T-helper 17 cell (primary cell): ENCODE data around the gene BPIFB2. TPM values are rescaled to one million over a fixed set of nuclear protein-coding genes. Genes with fewer than 3 reads are reported as not detected.
A peak's percentile ranks its signal among the peaks of the same experiment; 100 is the strongest.

Experiments
- ATAC-seq: fragments of 150-1000 bp; cut with Tn5 transposase; 2 replicates; pipeline ENCODE4 v1.10.0; 2021; ENCODE audit warnings: mild to moderate bottlenecking, moderate library complexity
- DNase-seq, 3 donors: peaks; one replicate each; pipeline versions ENCODE4 v3.0.0 to v3.0.0-alpha.2; 2020 to 2021
- H3K9me3 ChIP-seq: one replicate; pipeline ENCODE4 v1.7.0; 2013; ENCODE audit warnings: low read length, mild to moderate bottlenecking; ENCODE audit not compliant: control insufficient read depth, poor library complexity, severe bottlenecking
- H3K27ac Mint-ChIP-seq: one replicate; pipeline ENCODE4 v1.8.0; 2022; ENCODE audit warnings: mild to moderate bottlenecking, moderate library complexity, mixed read lengths
- H3K27me3 Mint-ChIP-seq: one replicate; pipeline ENCODE4 v1.8.0; 2022; ENCODE audit warnings: mixed read lengths
- H3K36me3 Mint-ChIP-seq: one replicate; pipeline ENCODE4 v1.8.0; 2022; ENCODE audit warnings: low read depth, mixed read lengths
- H3K4me1 Mint-ChIP-seq: one replicate; pipeline ENCODE4 v1.8.0; 2022; ENCODE audit warnings: mild to moderate bottlenecking, mixed read lengths
- H3K4me3 Mint-ChIP-seq: one replicate; pipeline ENCODE4 v1.8.0; 2022; ENCODE audit warnings: mild to moderate bottlenecking, moderate library complexity, mixed read lengths
- total RNA-seq, 4 donors: library from RNA in 2 of 4; stranded (reverse) in 2 of 4; gene quantifications; one replicate each; pipeline ENCODE4 v1.2.3 and lab custom pipeline; 2022 to 2026

The BPIFB2 gene
- total RNA-seq, 2 donors from 2014 or later: not detected

DNA sequence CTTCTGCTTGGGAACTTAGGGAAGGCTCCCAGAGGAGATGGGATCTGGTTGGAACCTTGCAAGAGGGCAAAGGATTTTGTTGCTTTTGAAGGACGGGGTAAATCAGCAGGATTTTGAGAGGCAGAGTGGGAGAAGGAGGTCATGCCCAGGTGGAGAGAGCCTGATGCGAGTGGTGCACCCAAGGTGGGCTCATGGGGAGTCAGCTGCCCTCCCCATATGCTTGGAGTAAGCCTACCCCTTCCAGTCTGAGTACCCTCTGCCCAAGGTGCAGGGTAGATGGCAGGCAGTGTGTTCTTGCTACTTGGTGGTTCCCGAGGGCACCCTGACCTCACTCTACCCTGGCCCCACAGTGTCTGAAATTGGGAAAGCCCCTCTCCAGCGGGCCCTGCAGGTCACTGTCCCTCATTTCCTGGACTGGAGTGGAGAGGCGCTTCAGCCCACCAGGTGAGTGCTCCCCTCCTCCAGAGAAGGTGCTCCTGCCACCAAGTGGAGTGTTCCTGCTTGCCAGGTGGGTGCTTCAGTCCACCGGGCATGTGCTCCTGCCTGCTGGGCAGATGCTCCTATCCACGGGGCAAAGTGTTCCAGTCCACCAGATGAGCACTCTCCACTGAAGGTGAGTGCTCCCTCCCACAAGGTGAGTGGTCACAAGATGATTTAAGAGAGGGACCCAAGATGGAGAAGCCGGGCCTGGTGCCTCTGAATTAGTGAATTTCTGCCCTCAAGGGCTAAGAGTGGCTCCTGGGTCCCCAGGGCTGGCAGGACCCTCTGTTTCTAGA, 3.4 kb downstream of the BPIFB2 start:
- no peaks in the 10 kb centered on the region for H3K9me3 ChIP-seq
- no peaks in the 10 kb centered on the region for H3K36me3 Mint-ChIP-seq
- no peak for DNase-seq

DNA sequence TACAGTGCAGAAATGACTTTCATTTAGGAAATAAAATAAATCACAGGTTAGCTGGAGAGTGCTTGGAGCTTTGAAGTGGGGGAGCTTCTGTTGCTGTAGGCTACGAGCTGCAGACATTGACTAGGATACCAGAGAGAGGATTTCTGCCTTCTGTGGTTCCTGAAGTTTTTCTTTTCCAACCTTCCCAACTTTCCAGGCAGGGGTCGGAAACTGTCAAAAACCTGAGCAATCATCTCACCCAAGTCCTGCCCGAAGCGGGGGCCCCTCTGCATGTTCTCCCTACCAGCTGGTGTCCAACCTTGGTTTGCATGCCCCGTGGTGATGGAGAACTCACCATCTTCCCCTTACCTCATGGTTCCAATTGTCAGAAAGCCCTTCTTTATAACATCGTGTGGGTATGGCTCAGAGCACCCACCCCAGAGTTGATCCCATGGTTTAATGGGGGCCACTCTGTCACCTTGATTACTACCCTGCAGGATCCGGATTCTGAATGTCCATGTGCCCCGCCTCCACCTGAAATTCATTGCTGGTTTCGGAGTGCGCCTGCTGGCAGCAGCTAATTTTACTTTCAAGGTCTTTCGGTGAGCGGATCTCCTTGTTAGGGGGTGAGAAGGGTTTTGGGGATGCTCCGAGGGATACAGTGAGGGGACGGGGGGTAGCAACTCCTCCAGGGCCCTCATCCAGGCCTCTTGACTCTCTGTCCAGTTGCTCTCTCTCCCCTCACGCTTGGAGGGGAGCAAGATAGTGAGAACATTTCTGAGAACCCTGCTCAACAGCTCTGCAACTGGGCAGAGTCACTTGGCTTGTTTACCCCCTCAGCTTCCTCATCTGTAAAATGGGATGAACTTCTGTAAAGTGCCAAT, 5.1 kb downstream of the BPIFB2 start:
- Mint-ChIP-seq H3K27ac (no peak overlapping the region), H3K36me3 (no peaks in the 10 kb centered on the region), H3K4me3 (no peak overlapping the region), H3K27me3 (no peaks in the 10 kb centered on the region), H3K4me1 (peaks cover 12% of the 10 kb centered on the region)
- DNase-seq (no peak), ATAC-seq (no peak)
- H3K9me3 ChIP-seq: no peaks in the 10 kb centered on the region

More for the DNA sequence above, 3.4 kb downstream of the BPIFB2 start:
- no peak for ATAC-seq
- H3K27me3 Mint-ChIP-seq: no peaks in the 10 kb centered on the region
- no peak overlapping the region for H3K4me3 Mint-ChIP-seq
- no peak overlapping the region for H3K27ac Mint-ChIP-seq
- peaks cover 5% of the 10 kb centered on the region for H3K4me1 Mint-ChIP-seq

DNA sequence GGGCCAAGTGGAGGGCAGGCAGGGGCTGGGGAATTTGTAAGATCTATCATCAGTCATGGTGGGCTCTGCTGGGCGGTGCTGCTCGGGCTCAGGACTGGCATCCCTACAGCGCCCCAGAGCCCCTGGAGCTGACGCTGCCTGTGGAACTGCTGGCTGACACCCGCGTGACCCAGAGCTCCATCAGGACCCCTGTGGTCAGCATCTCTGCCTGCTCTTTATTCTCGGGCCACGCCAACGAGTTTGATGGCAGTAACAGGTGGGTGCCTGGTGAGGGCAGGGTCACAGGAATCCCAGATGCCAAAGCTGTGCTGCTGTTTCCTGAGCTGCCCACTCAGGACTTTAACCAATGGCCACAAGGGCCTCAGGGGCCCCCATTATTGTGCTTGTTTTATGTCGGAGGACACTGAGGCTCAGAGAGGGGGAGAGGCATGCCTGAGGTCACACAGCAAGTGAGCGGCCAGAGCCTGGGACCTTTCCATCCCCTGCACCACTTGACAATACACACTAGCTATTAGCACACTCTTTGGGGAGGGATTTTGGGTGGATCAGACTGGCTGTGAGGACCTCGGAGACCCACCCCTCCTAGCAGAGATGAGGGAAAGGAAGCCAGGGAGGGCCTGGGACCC, 6.3 kb downstream of the BPIFB2 start:
- no peak overlapping the region for H3K27ac Mint-ChIP-seq
- DNase-seq (no peak), ATAC-seq (no peak)
- no peaks in the 10 kb centered on the region for H3K27me3 Mint-ChIP-seq
- peaks cover 12% of the 10 kb centered on the region for H3K4me1 Mint-ChIP-seq
- H3K36me3 Mint-ChIP-seq: no peaks in the 10 kb centered on the region
- H3K4me3 Mint-ChIP-seq: no peak overlapping the region
- no peaks in the 10 kb centered on the region for H3K9me3 ChIP-seq

DNA sequence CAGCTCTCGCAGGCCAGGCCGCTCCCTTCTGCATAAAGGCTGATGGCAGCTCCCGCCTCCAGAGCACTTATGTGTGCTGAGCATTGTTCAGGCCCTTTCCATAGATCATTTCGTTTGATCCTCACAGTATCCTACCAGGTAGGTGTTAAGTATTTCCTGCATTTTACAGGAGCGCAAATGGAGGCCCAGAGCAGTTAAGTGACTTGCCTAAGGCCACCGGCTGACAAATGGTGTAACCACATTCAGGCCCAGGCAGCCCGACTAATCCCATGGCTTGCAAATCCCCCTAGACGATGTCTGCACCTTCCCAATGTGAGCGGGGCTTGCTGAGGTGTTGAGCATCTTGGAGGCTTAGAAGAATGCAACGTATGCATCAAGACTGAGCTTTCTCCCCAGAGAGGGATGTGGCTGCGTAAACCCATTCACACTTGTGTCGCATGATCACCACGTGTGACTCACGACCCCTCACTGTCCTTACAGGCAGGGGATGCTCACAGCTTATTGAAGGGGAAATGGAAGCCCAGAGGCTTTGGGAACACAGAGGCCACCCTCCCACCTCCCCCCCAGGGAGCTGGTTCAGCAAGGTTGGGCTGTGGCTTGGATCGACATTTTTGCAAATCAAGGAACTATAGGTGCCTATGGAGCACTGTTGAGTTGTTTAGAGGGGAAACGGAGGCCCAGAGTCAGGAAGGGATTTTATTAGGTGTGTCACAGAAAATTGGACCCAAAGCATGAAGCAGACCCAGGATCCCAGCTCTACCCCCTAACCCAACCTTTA, 7.0 kb downstream of the BPIFB2 start:
- no peaks in the 10 kb centered on the region for H3K9me3 ChIP-seq
- H3K4me3 Mint-ChIP-seq: no peak overlapping the region
- ATAC-seq: no peak
- H3K36me3 Mint-ChIP-seq: no peaks in the 10 kb centered on the region
- H3K27me3 Mint-ChIP-seq: no peaks in the 10 kb centered on the region
- DNase-seq: no peak
- peaks cover 7% of the 10 kb centered on the region for H3K4me1 Mint-ChIP-seq
- H3K27ac Mint-ChIP-seq: no peak overlapping the region

DNA sequence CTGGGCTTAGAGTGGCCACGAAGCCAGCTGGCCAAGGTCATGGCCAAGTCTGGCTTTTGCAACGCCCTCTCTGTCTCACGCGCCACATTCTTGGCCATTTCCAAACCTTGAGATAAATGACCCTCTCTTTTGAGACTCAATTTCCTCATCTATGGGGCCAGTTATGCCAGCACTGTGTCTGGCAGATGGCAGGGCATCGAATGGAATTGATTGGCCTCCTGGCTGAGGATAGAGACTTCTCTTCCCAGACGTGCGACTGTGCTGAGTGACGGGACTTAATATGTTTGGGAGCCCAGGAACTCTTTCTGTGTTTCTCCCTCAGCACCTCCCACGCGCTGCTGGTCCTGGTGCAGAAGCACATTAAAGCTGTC, 7.6 kb downstream of the BPIFB2 start:
- DNase-seq: no peak
- Mint-ChIP-seq H3K27ac (no peak overlapping the region), H3K27me3 (no peaks in the 10 kb centered on the region), H3K36me3 (no peaks in the 10 kb centered on the region), H3K4me3 (no peak overlapping the region), H3K4me1 (peaks cover 7% of the 10 kb centered on the region)
- no peaks in the 10 kb centered on the region for H3K9me3 ChIP-seq
- ATAC-seq: no peak

DNA sequence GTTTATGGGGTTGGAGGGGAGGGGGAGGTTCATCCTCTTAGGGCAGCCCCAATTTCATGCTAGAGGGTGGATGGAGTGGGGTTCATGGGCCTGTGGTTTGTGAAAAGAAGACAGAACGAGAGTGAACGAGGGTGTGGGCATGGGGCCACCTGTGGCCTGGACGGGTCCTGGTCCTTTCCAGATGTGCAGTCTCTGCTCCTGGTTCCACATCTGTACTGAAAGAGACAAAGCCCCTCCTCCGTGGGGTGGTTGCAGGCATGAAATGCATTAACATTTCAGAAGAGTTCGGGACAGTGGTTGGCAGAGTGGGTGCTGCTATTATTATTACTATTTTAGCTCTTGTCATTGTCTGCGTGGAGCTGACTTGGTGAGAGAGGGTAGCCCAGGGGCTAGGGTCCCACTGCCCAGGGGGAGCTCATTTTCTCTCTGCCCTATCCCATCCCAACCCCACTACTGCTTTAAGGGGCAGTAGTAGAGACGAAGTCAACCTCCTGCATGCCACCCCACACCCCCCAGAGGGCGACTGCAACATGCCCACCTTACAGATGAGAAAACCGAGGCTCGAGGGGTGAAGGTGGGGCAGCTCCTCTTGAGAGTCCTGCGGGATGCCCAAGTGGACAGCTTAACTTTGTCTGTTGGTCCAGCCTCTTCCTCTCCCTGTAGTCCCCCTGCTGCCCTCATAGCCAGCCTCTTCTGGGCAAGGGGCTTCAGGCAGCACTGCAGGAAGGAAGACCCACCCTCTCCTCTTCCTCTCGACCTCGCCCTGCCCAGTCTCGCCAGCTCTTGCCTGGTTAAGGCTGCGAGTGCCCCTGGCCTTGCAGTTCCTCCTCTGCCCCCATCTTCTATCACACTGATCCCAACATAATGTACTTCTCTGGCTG, 8.4 kb downstream of the BPIFB2 start:
- H3K36me3 Mint-ChIP-seq: no peaks in the 10 kb centered on the region
- H3K27ac Mint-ChIP-seq: peak overlapping the region; percentile 85

DNA sequence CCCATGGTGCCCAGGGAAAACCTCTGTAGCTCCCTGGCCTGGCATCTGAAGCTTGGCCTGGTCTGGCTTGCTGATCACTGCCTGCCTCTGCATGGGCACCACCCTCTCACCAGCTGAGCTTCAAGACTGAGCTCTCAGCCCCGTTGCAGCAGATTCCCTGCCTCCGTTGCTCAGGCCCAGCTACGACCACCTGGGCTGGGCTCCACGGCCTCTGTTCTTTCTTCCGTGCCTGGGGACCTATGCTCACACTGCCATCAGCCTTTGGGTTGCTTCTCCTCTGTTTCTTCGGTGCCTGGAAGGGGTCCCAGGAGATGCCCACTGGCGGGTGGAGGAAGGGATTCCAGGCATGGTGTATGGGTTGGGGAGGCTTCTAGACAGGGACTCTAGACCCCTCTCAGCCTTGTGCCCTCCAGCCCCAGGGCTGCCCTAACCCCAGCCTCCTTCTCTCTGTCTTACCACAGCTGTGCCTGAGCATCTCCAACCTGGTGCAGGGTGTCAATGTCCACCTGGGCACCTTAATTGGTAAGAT, 9.1 kb downstream of the BPIFB2 start:
- Mint-ChIP-seq H3K4me1 (peaks cover 7% of the 10 kb centered on the region), H3K36me3 (no peaks in the 10 kb centered on the region), H3K27ac (peak overlapping the region; percentile 85), H3K4me3 (peak overlapping the region; percentile 52), H3K27me3 (no peaks in the 10 kb centered on the region)
- no peaks in the 10 kb centered on the region for H3K9me3 ChIP-seq
- ATAC-seq (no peak), DNase-seq (no peak)

More for the DNA sequence above, 8.4 kb downstream of the BPIFB2 start:
- ATAC-seq (no peak), DNase-seq (no peak)
- peaks cover 7% of the 10 kb centered on the region for H3K4me1 Mint-ChIP-seq
- H3K4me3 Mint-ChIP-seq: no peak overlapping the region
- no peaks in the 10 kb centered on the region for H3K27me3 Mint-ChIP-seq
- no peaks in the 10 kb centered on the region for H3K9me3 ChIP-seq

DNA sequence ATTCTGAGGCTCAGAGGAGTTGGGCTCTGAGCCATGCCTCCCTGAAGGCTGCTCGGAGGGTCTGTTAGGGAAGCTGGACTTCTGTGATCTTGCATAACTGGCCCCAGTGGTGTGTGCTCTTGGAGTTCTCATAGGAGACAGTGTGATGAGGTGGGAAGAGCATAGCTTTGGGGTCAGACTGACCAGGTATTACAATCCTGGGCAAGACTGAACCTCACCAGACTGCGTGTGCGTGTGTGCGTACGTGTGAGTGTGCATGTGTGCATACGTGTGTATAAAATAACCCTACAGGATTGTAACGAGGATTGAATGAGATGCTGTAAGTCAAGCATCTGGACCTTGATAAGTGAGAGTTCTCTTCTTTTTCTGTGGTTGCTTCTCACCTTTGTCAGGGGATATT, 10.0 kb downstream of the BPIFB2 start:
- peaks cover 7% of the 10 kb centered on the region for H3K4me1 Mint-ChIP-seq
- ATAC-seq (no peak), DNase-seq (no peak)
- no peaks in the 10 kb centered on the region for H3K36me3 Mint-ChIP-seq
- H3K4me3 Mint-ChIP-seq: no peak overlapping the region
- no peak overlapping the region for H3K27ac Mint-ChIP-seq
- H3K27me3 Mint-ChIP-seq: no peaks in the 10 kb centered on the region
- no peaks in the 10 kb centered on the region for H3K9me3 ChIP-seq

DNA sequence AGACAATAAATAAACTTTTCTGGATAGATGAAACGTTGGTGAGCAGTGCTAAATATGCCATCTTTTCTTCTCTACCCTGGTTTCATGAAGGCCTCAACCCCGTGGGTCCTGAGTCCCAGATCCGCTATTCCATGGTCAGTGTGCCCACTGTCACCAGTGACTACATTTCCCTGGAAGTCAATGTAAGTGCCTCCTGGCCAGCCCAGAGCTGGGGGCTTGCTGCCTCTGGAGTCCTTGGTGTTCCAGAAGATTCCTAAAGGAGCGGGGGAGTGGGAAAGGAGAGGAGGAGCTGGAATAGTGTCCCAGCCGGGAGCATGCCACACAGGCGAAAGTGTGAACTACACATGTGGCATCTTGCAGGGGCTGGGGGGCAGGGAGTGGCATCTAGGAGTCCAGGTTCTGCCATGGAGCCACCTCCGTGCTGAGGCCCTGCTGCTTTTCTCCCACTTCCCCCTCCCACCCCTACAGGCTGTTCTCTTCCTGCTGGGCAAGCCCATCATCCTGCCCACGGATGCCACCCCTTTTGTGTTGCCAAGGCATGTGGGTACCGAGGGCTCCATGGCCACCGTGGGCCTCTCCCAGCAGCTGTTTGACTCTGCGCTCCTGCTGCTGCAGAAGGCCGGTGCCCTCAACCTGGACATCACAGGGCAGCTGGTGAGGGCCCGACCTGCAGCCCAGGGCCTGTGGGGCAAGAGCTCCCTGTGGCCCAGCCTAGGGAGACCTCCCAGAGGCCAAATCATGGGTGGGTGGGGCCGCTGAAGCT, 10.8 kb downstream of the BPIFB2 start:
- H3K9me3 ChIP-seq: no peaks in the 10 kb centered on the region
- no peak overlapping the region for H3K27ac Mint-ChIP-seq
- no peaks in the 10 kb centered on the region for H3K36me3 Mint-ChIP-seq
- no peak overlapping the region for H3K4me3 Mint-ChIP-seq
- DNase-seq (no peak), ATAC-seq (no peak)
- H3K27me3 Mint-ChIP-seq: no peaks in the 10 kb centered on the region
- peaks cover 7% of the 10 kb centered on the region for H3K4me1 Mint-ChIP-seq

DNA sequence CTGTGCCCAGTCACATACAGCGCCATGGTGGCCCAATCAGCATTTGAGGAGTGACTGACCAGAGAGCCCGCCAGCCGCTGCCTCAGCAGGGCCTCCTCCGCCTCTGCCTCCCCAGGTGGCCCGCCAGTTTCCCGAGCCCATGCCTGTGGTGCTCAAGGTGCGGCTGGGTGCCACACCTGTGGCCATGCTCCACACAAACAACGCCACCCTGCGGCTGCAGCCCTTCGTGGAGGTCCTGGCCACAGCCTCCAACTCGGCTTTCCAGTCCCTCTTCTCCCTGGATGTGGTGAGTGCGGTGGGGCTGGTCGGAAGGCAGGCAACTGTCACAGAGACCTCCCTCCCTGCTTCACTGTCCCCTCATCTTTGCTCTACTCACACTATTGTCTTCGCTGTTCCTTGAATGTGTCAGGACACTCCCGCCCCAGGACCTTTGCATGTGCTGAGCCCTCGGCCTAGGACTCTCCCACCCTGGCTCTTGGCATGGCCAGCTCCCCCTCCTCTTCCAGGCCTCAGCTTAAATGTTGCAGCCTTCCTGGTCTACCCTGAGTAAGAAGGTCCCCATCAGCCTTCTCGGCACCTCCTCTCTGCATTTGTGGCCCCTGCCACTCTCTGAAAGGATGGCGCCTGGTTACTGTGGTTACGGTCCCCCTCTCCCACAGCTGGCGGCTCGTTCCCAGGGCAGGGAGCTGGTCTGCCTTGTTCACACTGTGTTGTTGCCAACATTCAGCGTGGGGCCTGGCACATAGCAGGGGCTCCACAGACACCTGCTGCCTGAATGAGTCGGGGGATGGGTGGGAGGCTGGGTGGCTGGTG, 12.2 kb downstream of the BPIFB2 start:
- ATAC-seq: no peak
- Mint-ChIP-seq H3K4me3 (no peak overlapping the region), H3K36me3 (no peaks in the 10 kb centered on the region), H3K4me1 (peaks cover 7% of the 10 kb centered on the region), H3K27ac (no peak overlapping the region), H3K27me3 (no peaks in the 10 kb centered on the region)
- no peaks in the 10 kb centered on the region for H3K9me3 ChIP-seq
- DNase-seq: no peak
